HG03103 (cell line): ENCODE measurements around the gene ARHGEF28.

Source experiments
- ATAC-seq: cut with Tn5 transposase; IDR thresholded peaks from one replicate; pipeline ENCODE4 v1.9.1; 2021; ENCODE audit warnings: low read depth; ENCODE audit not compliant: unreplicated experiment

Gene ARHGEF28

DNA sequence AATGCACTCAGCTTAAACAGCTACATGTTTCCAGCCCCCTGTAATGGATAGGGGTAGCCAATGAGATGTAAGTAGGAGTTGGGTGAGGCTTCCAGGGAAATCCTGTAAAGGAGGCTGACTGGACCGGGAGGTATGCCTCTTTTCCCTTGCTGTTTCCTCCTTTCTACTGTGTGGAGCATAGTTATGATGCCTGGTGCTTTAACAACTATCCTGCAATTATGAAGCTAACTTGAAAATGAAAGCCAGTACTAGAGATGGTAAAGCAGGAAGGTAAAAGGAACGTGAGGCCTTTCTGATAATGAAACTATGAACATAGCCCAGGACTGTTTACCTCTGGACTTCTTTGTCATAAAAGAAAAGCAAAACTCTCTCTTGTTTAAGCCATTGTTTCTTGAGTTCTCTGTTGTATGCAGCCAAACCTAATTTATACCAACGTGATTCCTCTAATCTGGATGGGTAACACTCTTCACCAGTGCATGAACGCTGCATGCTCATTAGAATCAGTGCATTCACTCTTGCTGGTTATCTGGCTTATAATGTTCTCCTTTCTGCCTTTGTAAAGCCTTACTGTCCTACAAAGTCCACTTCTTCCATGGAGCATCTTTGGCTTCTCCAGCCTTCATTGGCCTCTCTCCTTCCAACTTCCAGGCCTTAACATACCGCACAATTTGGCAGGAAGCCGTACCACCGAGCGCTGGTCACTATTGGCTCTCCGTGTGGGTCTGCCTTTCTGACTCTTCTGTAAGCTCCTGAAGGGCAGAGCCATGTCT is 8.3 kb upstream of the ARHGEF28 start:
- no peak for ATAC-seq

DNA sequence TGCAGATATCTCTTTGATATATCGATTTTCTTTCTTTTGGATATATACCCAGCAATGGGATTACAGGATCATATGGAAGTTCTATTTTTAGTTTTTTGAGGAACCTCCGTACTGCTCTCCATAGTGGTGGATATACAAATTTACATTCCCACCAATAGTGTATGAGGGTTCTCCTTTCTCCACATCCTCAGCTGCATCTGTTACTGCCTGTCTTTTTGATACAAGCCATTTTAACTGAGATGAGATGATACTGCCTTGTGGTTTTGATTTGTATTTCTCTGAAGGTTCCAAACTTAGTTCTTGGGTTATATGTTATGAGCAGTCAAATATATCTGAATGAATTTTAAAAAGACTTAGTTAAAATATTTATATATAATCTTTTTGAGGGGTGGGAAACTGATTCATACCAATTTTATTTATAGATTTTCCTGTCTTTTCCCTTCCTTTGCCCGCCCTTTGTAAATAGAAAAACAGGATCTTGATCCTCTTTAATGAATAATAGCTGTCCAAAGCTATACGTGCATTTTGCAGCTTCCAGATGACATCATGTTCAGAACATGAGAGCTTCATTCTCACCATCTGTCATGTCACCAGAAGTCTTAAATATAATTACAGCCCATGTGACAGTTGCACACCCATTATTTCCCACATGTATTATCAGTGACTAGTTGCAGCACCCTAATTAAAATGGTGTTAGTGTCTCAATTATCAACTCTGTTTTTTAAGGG is 6.2 kb upstream of the ARHGEF28 start:
- ATAC-seq: no peak

DNA sequence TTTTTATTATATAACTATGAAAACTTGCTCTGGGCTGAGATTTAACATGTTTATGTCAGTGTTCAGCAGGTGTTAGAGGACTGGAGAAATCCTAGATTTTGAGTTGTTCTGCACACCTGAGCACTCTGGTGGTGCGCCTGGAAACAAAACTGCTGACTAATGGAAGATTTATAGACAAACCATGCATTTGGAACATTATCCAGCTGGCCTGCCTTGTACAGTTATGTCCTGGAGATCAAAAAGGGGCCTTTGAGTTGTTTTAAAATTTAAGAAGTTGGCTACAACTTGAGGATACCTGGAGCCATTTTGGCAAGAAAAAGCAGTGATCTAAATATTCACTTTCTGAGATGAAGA is 5.7 kb upstream of the ARHGEF28 start:
- no peak for ATAC-seq

DNA sequence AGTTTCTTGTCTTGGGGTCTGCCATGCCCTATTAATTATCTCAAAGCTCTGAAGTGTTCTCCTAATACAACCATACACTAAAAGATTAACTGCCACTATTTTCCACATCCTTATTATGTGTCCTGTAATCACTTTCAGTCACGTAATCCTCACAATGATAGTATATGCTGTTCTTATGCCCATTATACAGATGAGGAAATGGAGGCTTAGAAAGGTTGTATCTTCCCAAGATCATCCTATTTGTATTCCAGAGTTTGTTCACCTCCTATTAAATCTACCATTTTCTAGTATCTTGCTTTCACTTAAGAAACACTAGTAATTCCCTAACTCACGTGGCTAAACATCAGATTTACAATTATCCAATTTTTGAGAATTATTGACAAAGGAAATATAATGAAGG is 2.9 kb upstream of the ARHGEF28 start:
- ATAC-seq: no peak

DNA sequence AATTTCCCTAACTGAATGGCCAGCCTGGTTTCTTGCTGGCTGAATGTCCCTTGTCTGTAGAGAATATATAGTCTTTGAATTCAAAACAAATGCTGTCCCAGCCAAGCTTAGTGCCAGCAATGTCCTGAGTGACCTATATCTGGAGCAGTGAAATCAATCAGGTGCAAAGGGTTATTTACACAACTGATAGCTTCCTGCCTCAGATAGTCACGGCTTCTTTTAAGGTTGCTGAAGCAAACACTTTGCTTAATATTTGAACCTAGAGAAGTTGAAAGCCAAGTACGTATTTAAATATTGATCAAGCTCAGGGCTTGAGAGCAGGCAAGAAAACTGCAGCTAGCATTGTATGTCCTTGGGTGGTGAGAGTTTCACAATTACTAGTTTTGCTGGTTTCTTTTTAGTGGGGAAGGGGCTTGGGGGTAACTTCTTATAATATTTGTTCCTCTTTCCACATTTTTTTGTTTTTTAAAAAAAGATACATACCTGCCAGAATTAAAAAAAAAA is 2.0 kb upstream of the ARHGEF28 start:
- ATAC-seq: no peak

DNA sequence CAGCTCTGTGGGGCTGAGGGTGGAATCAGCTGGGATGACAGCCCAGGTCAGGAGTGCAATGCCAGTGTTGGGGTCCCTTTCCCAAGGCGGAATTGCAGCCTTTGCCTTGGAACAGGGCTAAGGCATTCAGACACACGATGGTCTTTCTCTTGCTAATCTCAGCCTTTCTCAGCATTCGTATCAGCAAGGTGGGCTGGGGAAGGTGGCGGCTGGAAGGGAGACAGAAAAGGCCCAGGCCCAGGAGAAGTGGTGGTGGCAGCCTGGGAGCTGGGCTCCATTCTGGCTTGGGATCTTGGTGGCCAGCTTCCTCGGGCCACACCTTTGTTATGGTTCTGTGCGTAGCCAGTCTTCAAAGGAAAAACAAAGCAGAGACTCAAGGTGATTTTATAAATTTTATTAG is 1.1 kb upstream of the ARHGEF28 start:
- no peak for ATAC-seq

DNA sequence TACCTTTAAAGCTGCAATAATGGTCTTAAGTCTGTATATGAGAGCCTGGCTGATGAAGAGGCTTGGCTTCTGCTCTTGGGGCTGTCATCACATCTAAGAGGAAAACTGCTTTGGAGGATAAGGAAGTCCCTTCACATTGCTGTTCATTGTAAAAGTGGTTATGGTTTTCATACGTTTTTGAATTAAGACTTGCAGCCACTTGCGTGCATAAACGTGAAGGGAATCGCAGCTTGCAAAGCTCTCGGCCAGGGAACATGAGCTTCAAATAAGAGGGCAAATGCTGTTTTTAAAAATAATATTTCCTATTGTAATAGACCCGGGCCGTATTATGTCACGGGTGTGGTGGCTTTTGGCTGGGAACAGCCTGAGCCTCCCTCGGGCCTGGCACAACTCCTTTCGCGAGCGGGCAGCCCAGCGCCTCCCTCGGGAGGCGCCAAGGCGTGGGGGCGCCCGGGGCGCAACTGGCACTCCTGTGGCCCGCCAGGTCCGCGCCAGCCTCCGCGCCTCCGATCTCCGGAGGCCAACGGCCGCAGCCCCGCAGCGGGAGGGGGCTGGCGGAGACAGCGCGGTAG is 538 bp upstream of the ARHGEF28 start:
- no peak for ATAC-seq

DNA sequence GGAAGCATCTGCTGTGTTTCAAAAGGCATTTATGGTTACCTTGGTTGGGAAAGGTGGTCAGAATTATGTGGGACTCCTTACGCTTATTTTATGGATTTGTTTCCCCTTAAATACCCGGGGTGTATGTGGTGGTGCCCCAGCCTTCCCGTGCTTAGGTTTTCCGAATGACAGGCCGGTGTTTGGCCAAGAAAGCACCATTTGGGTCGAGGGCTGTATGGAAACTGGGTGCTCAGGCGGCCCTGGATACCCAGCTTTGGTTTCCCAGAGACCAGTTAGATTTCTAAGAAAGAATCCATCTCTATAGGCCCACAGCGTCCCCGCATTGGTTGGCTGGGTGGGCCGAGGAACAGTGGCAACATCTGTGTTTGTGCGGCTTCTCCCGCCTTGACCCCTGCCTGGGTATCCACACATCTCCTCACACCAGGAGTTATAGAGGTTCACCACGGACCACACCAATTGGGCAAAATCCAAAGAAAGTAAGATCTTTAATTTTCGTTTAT is 868 bp downstream of the ARHGEF28 start:
- no peak for ATAC-seq

DNA sequence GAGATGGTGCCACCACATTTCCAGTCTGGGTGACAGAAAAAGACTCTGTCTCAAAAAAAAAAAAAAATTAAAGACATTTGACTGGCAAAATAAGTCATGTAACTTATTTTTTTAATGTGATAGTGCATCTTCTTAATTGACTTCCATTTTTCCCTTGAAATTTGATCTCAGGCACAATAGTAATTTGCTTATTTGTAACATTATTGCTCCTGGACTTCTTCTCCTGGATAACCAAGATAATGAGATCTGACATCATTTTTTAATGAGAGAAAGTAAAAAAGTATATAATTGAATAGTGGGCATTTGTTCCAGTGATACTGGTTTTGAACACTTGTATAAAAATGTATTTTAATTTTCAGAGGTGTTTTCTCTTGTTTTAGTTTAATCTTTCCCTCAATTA is 3.5 kb downstream of the ARHGEF28 start:
- ATAC-seq: no peak

DNA sequence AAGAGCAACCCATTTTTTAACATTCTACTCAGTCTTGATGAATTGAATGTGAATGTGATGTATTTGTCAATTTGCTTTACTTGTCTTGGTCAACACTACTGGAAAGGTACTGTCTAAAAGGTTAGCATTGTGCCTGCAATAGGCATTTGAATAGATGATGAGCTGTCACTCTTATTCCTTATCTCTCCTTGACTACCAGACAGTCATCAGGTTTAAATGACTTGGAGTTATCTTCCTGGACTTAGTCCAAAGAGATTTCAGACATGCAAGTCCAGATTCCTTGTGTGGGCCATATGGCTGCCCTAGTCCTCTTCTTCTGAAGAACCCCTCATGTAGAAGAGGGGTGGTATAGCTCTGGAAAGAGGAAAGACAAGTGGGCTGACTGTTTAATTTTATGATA is 4.8 kb downstream of the ARHGEF28 start:
- ATAC-seq: no peak

DNA sequence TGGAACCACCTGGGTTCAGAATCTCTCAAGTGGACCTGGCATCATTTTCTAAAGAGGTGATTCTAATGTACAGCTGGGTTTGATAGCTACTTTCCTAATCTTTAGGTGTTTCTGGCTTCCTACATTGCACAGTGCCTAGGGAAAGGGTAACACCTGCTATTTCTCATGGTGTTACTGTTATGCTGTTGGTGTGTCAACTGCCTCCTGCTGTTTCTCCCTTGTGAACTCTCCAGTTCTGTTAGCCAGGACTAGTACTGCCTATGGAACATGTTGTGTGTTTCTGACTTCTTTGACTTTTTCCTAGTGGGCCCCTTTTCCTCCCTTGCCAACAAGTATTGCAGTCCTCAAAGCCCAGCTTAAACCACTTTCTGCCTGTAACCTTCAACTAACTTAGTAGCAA is 5.5 kb downstream of the ARHGEF28 start:
- ATAC-seq: no peak

DNA sequence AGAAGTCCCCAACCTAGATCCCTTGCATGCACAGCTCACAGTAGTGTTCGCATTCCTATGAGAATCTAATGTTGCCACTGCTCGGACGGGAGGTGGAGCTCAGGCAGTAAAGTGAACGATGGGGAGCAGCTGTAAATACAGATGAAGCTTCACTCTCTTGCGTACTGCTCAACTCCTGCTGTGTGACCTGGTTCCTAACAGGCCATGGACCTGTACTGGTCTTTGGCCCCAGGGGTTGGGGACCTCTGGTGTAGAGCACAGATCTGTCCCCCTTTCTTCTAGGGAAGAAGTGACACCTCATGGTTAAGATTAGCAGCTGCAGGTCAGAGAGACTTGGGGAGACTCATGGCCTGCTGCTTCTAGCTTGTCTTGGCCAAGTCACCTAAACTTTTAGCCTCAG is 7.1 kb downstream of the ARHGEF28 start:
- ATAC-seq: no peak

DNA sequence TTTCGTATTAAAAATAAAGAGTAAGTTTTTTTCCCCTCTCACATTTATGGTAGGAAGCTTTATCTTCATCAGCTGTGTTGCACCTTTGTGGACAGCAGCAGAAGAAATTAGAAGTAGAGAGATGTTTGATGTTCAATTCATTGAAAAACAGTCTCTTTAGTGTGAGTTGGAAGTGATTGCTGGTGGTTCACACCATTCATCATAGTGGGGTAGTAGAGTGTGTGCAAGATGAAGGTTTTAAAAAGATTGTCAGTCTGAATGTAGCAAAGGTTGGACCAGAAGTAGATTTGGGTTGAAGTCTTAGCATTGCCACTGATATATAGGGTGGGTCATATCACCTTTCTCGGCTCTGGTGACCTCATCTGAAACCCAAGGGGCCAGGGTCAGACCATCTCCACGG is 10.4 kb downstream of the ARHGEF28 start:
- ATAC-seq: no peak

DNA sequence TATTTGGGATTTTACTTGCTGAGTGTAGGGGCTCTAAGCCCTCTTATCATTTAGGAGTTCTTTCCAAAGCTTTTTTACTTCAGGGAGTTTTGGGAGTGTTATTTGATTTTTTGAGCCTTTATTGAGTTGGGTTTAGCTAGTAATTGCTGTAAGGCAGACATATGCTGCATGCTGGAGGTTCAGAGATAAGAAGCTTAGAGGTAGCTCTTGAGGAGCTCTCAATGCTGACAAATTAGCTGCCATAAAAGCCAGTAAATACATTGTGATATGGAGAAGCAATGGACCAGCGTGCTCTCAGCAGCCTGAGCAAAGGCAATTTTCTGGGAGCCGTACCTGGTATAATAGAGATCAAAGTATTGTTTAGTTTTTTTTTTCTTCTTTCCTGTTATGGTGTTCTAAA is 11.6 kb downstream of the ARHGEF28 start:
- no peak for ATAC-seq

DNA sequence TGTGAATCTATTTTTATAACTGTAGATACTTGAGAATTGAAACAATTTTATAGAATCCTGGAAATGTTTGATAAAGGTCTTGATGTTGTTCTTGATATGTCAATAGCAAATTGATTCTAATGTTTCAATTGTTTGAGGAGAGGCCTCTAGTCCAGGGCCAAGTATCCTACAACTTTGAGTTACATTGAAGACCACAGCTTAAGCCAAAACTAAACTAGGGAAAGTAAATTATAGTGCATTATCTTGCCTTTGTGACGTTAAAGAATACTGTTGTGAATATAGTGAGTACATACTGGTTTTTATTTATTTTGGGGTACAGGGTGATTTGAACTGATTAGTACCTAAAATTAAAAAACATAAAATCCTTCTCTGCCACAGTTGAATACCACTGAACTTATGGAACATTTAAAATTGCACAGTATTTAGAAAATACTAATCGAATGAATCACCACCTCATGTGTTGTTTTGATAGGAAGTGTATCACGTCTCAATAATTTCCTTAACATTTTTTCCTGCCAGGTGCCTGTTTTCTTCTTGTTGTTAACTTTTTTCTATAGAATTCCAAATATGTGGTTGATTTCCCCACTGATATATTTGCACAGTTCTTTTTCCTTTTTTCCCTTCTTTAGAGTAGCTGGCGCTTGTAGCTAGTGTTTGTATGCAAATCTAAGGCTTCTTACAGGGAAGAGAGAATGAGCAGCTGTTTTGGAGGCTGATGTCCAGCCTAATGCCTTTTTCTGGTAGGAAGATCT is 12.5 kb downstream of the ARHGEF28 start:
- no peak for ATAC-seq

DNA sequence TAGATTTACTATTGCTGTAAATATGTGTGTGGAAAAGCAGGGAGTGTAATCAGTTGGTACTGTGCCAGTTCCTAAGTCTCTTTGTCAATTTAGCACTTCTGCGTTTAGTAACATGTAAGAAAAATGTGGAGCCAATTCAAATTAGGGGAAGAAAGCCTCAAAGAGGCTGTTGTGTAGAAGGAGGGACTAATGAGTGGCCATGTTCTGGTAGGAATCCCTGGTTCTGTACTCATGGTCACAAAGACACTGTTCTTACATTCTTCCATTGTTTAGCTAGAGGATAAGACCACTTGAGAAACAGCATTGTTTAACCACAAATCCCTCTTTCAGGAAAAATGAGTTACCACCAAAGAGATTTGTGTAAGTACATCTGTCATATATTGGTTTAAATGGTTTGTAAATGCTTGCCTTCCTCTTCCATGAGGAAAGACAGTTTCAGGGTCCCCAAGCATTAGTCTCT is 14.9 kb downstream of the ARHGEF28 start:
- ATAC-seq: no peak

DNA sequence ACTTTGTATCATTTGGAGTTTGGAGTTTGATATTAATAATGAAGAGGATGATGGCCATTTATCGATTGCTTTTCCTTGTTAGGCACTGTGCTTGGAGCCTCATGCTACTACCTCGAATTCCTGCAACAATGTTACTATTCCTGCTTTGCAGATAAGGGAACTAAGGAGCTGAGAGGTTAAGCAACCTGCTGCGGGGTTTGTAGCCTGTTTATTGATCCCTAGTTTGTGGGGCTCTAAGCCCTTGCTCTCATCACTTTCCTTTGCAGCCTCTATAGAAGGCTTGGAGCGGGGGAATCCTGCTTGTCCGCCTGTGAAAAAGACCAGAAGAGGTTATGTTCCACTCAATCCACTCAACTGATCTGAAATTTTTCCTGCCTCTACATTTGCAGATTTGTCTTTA is 15.8 kb downstream of the ARHGEF28 start:
- ATAC-seq: no peak

DNA sequence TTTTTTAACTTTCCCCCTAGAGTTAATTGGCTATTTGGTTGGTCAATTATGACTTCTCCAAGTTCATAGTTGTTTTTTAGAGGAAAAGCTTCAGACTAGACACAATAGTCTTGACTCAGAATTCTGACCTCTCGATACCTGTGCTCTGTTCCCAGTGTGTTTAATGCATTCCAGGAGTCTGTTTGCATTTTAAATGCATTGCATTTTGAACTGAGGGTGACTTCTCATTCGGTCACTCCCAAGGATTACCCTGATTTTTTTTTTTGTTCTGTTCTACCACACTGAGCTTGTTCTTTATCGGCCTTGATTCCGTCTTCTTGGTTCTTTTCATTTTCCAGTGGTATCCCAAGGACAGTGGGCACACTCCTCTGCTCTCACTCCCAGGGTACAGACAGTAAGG is 16.3 kb downstream of the ARHGEF28 start:
- ATAC-seq: no peak

DNA sequence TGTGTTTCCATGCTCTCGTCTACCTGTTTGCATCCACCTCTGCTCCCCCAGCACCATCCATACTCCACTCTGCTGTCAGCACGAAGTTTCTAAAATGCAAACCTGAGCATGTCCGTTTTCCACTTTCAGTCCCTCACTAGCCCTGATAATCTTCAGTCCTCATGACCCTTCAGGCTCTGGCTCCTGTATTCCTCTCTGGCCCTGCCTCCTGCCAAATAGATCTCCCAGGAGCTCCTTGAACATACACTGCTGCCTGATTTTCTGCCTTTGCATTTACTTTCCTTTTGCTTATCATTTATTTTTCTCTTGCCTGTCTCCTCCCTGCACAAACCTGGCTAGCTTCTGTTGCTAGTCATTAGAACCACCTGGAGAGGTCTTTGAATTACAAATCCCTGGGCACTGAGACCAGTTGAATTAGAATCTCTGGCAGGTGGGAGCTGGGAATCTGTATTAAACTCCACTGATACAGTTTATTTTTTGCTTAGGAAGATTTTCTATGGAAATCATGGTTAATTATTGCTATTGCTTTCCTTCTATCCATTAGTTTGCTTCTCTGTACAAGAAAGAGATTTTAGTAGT is 18.5 kb downstream of the ARHGEF28 start:
- ATAC-seq: no peak

DNA sequence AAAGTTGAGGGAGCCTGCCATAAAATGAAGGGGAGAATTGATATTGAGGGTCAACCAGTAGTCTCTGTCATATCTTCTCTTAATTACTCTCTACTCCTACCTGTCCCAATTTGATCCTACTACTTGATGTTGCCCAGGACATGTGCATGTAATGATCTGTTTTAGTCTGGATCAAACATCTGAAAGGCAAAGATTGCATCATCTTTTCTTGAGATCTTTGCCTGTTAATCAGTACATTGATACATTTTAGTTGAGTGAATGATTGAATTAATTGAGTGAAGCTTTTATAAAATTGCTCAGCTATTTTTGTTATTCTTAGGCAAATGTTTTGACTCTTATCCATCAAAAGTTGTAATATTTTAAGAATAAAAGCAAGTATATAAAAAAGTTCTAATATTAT is 21.7 kb downstream of the ARHGEF28 start:
- ATAC-seq: no peak
